ENCODE measurements around the gene ST6GAL1.
A peak's percentile ranks its signal among the peaks of the same experiment; 100 is the strongest.

DNA sequence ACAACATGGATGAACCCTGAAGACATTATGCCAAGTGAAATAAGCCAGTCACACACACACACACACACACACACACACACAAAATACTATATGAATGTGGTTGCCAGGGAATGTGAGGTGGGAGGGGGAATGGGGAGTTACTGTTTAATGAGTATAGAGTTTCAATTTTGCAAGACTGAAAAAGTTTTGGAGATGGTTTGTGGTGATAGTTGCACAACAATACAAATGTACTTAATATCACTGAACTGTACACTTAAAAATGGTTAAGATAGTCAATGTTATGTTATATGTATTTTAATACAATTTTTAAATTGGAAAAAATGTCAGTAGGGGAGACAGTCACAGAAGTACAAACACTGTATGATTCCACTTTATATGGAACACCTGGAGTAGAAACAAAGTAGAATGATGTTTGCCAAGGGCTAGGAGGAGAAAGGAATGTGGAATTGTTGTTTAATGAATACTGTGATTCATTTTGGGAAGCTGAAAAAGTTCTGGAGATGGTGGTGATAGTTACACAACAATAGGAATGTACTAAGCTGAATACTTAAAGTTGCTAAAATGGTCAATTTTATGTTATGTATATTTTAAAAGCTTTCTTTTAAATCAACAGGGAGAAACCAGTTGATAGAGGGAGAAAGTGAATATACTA lies 132.3 kb downstream of the ST6GAL1 start:
- TF ChIP-seq POLR2AphosphoS5 (IDR thresholded peaks at IDR 0.05; ENCODE audit: low read length) (peak; percentile 41; the same call in 1 of the 2 replicates), LARP7 (IDR thresholded peaks at IDR 0.05) (no peak)
- TF ChIP-seq, protein P1, sequence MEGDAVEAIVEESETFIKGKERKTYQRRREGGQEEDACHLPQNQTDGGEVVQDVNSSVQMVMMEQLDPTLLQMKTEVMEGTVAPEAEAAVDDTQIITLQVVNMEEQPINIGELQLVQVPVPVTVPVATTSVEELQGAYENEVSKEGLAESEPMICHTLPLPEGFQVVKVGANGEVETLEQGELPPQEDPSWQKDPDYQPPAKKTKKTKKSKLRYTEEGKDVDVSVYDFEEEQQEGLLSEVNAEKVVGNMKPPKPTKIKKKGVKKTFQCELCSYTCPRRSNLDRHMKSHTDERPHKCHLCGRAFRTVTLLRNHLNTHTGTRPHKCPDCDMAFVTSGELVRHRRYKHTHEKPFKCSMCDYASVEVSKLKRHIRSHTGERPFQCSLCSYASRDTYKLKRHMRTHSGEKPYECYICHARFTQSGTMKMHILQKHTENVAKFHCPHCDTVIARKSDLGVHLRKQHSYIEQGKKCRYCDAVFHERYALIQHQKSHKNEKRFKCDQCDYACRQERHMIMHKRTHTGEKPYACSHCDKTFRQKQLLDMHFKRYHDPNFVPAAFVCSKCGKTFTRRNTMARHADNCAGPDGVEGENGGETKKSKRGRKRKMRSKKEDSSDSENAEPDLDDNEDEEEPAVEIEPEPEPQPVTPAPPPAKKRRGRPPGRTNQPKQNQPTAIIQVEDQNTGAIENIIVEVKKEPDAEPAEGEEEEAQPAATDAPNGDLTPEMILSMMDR (IDR thresholded peaks at IDR 0.05 in 2 of 3, conservative IDR thresholded peaks at IDR 0.05 in 1 of 3; ENCODE audit: control insufficient read depth in 2 of 3, extremely low read depth in 1 of 3, insufficient read depth in 1 of 3, low read depth in 3 of 3, low read length in 3 of 3): no peak

All from GM12878 (cell line).